Measurements from ENCODE around the gene CRYBG3. TPM values are rescaled to one million over a fixed set of nuclear protein-coding genes. Genes with fewer than 3 reads are reported as not detected.

Gene CRYBG3
- polyA plus RNA-seq, 1 experiment: 4.1 TPM

GRCh38 chr3:97820780-97821179 is 1.0 kb upstream of the CRYBG3 start:
- ChIA-PET POLR2A (no interaction called here), CTCF (interaction anchor here (0.6 to 4.4 kb wide), 10 partner anchors 10 to 202 kb away, joined by 3 to 25 read pairs (median 4); no protein-coding TSS in a partner anchor)
- DNase-seq (ENCODE audit: low read depth): no peak
- H3K27me3 ChIP-seq (ENCODE audit: control insufficient read depth, insufficient read depth, low read length): no peaks in the 10 kb centered on the region
- TF ChIP-seq, protein P1, sequence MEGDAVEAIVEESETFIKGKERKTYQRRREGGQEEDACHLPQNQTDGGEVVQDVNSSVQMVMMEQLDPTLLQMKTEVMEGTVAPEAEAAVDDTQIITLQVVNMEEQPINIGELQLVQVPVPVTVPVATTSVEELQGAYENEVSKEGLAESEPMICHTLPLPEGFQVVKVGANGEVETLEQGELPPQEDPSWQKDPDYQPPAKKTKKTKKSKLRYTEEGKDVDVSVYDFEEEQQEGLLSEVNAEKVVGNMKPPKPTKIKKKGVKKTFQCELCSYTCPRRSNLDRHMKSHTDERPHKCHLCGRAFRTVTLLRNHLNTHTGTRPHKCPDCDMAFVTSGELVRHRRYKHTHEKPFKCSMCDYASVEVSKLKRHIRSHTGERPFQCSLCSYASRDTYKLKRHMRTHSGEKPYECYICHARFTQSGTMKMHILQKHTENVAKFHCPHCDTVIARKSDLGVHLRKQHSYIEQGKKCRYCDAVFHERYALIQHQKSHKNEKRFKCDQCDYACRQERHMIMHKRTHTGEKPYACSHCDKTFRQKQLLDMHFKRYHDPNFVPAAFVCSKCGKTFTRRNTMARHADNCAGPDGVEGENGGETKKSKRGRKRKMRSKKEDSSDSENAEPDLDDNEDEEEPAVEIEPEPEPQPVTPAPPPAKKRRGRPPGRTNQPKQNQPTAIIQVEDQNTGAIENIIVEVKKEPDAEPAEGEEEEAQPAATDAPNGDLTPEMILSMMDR (IDR thresholded peaks at IDR 0.05; ENCODE audit: insufficient read depth, low read depth, low read length): no peak
- no peak overlapping the region for H3K4me3 ChIP-seq (ENCODE audit: low read depth, low read length)
- no peaks in the 10 kb centered on the region for H3K36me3 ChIP-seq (ENCODE audit: control insufficient read depth, insufficient read depth, low read length)

DNA sequence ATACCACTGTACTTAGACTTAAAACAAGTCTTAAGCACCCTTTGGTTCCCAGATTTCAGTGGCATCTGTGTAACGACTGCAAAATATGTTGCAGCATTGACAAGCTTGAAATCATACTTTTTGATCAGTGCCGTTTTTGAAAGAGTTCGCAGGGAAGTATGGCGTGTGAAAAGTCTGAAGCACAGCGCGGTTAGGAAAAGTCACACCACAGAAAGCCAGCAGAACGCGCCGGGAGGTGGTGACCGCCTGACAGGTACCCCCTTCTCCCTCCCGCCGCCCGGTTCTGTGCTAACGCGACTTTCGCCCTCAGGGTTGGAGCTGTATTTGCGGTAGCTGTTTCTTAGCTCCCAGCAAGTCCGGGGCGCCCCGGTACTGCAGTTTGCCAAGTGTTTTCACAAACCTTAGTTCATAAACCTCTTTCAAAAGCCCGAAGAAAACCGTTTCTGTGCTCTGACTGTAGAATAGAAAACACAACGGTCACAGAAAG is 481 bp upstream of the CRYBG3 start:
- TF ChIP-seq, protein P1 (IDR thresholded peaks at IDR 0.05; ENCODE audit: insufficient read depth, low read depth, low read length): 0 out of 2 replicates have a peak, but pooled peaks have one; percentile 9
- ChIA-PET POLR2A (no interaction called here), CTCF (interaction anchor here (0.6 to 4.4 kb wide), 14 partner anchors 8 to 202 kb away, joined by 3 to 25 read pairs (median 4); partner anchors contain the start of gene ARL6)
- no peak for DNase-seq (ENCODE audit: low read depth)
- peak overlapping the region; percentile 84 for H3K4me3 ChIP-seq (ENCODE audit: low read depth, low read length)
- H3K27me3 ChIP-seq (ENCODE audit: control insufficient read depth, insufficient read depth, low read length): no peaks in the 10 kb centered on the region
- no peaks in the 10 kb centered on the region for H3K36me3 ChIP-seq (ENCODE audit: control insufficient read depth, insufficient read depth, low read length)

- TF ChIP-seq, protein P1 (IDR thresholded peaks at IDR 0.05; ENCODE audit: insufficient read depth, low read depth, low read length): no peak
- ChIA-PET CTCF (interaction anchor here (1.0 to 4.4 kb wide), 8 partner anchors 9 to 201 kb away, joined by 3 to 25 read pairs (median 4); partner anchors contain the start of gene ARL6), POLR2A (interaction anchor here (0.6 kb wide), 2 partner anchors 10 to 111 kb away, joined by 3 to 4 read pairs; no protein-coding TSS in a partner anchor)
- no peak for DNase-seq (ENCODE audit: low read depth)
- Histone ChIP-seq H3K27me3 (ENCODE audit: control insufficient read depth, insufficient read depth, low read length) (no peaks in the 10 kb centered on the region), H3K4me3 (ENCODE audit: low read depth, low read length) (peak overlapping the region; percentile 84), H3K36me3 (ENCODE audit: control insufficient read depth, insufficient read depth, low read length) (no peaks in the 10 kb centered on the region)
Measured at GRCh38 chr3:97822359-97822775, 556 bp downstream of the CRYBG3 start.

DNA sequence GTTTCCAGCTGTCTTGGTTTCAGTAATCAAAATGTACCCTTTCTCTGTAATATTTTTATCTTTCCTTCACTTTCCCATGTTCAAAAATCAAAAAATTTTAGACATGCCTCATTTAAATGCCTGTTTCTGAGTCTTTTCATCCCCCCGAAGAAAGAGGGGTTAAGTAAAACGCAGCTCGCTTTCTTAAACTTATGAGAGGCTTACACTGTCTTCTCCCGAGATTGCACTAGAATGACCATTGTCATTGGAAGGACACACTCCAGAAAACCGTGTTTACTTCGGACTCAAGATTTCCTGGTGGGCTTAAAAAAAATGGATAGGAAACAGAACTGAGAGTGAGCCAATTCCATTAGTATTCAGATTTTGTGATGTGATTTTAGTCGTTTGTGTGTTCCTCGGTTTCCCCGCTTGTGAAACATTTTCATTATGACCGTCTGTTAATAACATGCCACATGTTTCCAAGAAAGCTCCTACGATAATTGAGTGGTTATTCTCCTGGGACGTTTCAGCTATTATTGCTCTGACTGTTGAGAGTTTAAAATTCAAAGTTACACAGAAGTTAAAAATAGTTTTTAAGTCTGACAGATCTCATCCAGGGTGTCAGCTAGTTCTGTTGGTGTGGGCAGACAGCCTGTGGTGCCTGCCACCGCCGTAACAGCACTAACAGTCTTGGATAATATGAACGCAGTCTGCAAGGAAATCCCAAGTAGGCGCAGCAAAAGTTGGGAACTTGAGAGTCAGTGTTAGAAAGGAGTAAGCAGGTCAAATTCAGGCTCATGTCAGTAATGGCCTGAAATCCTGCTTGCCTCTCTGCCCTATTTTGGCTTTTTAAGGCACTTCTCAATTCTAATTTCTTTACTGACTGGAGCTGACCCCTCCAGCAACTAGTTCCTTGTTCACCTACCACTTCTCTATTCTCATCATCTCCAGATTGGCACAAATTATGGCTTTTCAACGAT is 1.5 kb downstream of the CRYBG3 start:
- CTCF ChIA-PET: interaction anchor here (0.7 to 4.4 kb wide), 3 partner anchors 16 to 362 kb away, joined by 3 to 25 read pairs (median 4); no protein-coding TSS in a partner anchor
- TF ChIP-seq, protein P1 (IDR thresholded peaks at IDR 0.05; ENCODE audit: insufficient read depth, low read depth, low read length): no peak
- Histone ChIP-seq H3K36me3 (ENCODE audit: control insufficient read depth, insufficient read depth, low read length) (no peaks in the 10 kb centered on the region), H3K27me3 (ENCODE audit: control insufficient read depth, insufficient read depth, low read length) (no peaks in the 10 kb centered on the region), H3K4me3 (ENCODE audit: low read depth, low read length) (peak overlapping the region; percentile 84)
- POLR2A ChIA-PET: interaction anchor here (0.6 kb wide), 1 partner anchor 31 kb away, joined by 3 read pairs; no protein-coding TSS in a partner anchor
- no peak for DNase-seq (ENCODE audit: low read depth)

DNA sequence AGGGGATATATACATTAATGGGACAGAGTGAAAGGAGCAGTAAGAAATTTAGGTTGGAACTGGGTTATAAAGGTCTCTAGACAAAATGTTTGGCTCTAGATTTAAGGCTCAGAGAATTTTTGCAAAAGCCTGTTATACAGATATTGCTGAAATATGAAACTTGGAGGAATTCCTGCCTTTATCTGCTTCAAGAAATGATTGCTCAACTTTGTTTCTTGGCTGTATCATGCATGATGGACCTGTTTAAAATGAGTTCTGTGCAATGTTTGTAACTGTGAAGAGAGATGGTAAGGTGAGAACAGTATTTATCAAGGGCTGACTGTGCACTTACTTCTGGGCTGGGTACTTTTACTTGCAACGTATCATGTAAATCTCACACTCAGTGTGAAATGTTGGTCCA is 3.3 kb downstream of the CRYBG3 start:
- CTCF ChIA-PET: no interaction called here
- Histone ChIP-seq H3K4me3 (ENCODE audit: low read depth, low read length) (no peak overlapping the region), H3K36me3 (ENCODE audit: control insufficient read depth, insufficient read depth, low read length) (no peaks in the 10 kb centered on the region), H3K27me3 (ENCODE audit: control insufficient read depth, insufficient read depth, low read length) (no peaks in the 10 kb centered on the region)
- DNase-seq (ENCODE audit: low read depth): no peak
- POLR2A ChIA-PET: no interaction called here
- TF ChIP-seq, protein P1 (IDR thresholded peaks at IDR 0.05; ENCODE audit: insufficient read depth, low read depth, low read length): no peak

Data from BJ (cell line).